GM18861 (cell line): Measurements from ENCODE around the gene PANK4.
"Not testable (repeated sequence)": the region's sequence is repeated elsewhere in the genome, so short reads cannot be mapped to it uniquely, and the experiment has no call there.

Experiments
- ATAC-seq: cut with Tn5 transposase; IDR thresholded peaks from one replicate; pipeline ENCODE4 v1.9.1; 2021; ENCODE audit not compliant: unreplicated experiment

PANK4 gene

DNA sequence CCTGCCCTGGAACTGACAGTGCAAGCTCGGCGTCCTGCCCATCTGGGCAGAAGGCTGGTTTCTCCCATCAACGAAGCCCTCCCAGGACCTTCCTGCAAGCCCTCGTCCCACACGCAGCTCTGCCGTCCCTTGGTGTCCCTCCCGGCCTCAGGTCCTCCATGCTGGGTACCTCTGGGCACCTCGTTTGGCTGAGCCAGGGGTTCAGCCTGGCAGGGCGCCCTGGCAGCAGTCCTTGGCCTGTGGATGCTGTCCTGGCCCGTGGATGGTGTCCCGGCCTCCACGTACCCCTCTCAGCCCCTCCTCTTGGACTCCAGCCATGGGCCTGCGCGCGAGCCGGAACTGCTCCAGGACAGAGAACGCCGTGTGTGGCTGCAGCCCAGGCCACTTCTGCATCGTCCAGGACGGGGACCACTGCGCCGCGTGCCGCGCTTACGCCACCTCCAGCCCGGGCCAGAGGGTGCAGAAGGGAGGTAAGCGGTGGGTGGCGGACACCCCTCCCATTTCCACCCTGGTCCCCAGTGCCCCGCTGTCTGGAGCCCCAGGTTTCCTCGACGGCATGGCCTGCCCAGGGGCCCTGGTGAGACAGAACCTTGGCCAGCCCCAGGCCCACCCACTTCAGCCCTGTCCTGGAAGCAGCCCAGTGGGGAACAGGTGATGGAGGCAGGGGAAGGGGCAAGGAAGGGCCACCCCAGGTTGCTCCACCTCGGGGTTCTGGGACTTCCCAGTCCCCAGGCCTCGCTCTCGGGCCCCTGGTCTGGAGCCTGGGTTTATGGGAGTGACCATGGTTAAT, 33.3 kb upstream of the PANK4 start:
- no peak for ATAC-seq

DNA sequence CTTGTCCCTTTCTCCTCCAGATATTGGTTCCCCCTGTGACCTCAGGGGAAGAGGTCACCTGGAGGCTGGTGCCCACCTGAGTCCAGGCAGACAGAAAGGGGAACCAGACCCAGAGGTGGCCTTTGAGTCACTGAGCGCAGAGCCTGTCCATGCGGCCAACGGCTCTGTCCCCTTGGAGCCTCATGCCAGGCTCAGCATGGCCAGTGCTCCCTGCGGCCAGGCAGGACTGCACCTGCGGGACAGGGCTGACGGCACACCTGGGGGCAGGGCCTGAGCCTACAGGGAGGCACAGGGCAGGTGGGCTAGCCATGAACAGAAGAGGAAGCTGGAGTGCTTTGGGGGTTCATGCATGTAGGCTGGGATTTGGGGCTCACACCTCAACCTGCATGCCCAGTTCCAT, 32.5 kb upstream of the PANK4 start:
- ATAC-seq = no peak

DNA sequence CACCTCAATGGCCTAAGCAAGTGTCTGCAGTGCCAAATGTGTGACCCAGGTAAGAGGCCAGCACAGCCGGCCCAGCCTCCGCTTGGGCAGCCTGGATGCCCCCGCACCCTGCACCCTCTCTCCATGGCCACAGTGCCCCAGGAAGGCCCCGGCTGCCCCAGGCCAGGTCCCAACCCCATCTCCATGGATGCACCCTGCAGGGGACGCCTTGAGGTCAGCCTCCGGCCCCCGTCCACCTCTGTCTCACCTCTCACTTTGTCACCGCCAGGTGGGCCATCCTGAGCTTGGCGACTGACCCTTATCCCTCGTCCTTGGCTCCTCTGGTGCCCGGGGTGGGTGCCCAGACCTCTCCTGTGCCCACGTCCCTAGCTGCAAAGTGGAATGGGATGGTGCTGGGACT, 32.0 kb upstream of the PANK4 start:
- no peak for ATAC-seq

DNA sequence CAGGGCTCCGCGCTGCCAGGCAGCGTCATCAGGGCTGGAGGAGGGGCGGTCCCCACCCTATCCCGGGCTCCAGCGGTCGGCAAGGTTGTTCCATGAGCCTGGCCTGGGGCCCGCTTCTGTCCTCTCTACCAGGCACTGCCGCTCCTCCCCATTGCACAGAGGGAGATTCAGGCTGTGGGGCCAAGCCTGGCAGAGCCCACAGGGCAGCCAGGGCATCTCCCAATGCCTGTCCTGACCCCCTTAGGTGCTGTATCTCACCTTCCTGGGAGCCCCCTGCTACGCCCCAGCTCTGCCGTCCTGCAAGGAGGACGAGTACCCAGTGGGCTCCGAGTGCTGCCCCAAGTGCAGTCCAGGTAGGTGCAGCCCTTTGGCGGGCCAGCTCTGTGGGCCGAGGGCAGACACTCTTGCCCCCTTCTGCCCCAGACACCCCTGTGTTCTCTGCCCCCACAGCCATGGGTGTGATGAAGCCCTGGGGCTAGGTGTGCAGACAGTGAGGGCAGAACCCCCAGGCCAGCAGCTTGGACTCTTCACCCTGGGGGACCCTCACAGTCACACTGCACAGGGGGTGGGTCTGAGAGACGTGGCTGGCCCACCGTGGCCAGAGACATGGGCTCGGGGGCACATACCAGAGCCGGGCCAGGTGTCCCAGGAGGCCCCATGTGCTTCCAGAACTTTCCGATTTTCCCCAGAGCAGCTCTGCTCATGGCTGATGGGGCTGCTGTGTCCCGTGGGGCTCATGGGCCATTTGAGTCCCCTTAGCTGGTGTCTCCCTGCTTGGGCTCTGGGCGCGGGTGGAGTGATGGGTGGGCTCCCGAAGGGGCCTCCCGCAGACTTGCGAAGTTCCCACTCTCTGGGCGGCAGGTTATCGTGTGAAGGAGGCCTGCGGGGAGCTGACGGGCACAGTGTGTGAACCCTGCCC, 31.3 kb upstream of the PANK4 start:
- ATAC-seq = no peak

DNA sequence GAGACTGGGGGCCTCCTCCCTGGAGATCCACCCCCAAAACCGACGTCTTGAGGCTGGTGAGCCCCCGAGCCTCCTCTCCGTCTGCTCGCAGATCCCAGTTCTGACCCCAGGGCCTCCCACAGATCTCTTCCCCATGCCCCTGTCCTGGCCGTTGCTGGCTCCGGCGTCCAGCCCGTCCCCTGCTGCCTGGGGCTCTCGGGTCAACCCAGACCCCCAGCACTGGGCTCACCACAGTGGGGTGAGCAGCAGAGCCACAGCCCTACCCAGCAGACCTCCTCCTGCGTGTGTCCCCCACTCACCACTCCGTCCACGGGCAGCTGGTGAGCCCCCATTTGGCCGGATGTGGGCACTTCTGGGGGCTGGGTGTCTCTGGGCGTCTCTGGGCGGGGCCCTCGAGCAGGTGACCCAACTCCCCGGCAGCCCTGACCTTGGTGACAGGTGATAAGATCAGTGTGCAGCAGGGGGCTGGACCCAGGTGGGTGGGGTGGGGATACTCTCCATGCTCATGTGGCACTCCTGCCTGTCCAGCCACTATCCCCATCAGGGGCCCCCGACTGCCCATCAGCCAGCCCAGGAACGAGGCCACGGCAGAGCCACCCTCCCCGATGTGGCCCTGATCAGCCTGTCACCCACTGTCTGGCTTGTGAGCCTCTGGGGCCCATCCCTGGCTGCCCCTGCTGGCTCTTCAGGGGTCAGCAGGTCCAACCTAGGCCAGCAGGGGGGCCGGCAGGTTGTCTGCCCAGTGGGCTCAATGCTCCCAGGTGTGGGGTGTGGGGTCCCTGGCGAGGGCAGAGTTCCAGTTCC, 30.5 kb upstream of the PANK4 start:
- no peak for ATAC-seq

DNA sequence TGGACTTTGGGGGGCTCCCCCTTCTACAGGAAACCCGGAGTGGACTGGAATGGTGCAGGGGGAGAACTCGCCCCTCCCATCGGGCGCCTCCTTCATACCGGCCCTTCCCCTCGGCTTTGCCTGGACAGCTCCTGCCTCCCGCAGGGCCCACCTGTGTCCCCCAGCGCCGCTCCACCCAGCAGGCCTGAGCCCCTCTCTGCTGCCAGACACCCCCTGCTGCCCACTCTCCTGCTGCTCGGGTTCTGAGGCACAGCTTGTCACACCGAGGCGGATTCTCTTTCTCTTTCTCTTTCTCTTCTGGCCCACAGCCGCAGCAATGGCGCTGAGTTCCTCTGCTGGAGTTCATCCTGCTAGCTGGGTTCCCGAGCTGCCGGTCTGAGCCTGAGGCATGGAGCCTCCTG, 29.9 kb upstream of the PANK4 start, which contains the start of gene TNFRSF14:
Gene TNFRSF14 (plus strand): TSS at position 95 of the 401 bp plus-strand sequence. CDS start 294 bp downstream, at position 389.
- ATAC-seq = peak; percentile 22

DNA sequence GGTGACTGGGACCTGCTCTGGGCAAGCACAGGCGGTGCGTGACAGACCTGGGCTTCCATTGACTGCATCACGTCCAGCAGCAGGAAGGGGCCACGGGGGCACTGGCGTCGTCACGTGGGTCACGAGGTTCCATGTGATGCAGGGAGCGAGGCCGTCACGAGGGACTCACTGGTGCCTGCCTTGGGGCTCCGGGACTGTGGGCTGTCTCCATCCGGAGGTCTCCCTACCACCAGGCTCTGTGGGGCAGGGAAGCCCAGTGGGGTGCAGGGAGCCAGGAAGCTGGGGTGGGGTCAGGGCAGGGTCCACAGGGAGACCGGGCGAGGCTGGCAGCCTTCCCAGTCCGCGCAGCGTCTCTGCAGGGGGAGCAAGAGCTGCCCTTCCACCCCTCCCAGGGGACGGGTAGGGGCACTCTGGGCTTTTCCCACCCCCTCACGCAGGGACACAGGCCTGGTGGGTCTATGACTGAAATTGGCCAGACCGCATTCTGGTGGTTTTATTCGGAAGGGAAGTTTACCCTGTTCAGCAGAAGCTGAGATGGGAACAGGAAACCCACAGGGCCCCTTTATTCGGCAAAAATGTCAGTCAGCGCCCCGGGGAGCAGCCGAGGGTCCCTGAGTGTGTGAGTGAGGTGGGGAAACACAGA, 29.4 kb upstream of the PANK4 start:
- ATAC-seq = peak; percentile 31

DNA sequence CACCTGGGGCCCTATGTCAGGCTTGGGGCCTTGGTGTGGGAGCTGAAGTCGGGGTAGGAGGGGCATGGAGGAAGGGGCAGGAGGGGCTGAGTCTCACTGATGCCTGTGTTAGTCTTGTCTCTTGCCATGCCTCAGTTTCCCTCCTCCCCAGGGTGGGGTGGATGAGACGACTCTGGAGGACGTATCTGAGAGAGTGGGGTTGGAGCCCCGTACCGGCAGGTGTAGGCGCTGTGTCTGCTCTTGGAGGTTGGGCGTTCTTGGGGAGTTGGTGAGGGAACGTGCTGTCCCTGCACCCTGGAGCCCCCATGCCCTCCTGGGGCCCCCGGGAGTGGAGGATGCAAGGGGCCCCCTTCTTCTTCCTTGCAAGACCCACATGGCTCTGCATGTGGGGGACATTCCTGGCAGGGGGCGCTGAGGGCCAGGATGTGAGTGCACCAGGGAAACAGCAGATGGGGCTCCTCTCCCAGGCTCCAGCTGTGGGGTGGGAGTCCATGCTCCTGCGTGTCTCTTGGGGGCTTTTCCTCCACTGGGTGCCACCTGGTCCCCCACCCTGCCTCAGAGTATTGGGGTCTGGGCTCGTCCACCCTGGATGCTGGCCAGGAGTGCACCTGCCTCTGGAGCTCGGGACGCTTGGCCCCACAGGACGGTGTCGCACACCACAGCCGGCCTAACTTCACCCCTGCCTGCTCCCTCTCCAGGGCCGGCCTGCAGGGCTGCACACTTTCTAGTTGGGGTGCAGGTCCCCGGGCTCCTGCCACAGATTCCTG, 28.4 kb upstream of the PANK4 start:
- no peak for ATAC-seq

DNA sequence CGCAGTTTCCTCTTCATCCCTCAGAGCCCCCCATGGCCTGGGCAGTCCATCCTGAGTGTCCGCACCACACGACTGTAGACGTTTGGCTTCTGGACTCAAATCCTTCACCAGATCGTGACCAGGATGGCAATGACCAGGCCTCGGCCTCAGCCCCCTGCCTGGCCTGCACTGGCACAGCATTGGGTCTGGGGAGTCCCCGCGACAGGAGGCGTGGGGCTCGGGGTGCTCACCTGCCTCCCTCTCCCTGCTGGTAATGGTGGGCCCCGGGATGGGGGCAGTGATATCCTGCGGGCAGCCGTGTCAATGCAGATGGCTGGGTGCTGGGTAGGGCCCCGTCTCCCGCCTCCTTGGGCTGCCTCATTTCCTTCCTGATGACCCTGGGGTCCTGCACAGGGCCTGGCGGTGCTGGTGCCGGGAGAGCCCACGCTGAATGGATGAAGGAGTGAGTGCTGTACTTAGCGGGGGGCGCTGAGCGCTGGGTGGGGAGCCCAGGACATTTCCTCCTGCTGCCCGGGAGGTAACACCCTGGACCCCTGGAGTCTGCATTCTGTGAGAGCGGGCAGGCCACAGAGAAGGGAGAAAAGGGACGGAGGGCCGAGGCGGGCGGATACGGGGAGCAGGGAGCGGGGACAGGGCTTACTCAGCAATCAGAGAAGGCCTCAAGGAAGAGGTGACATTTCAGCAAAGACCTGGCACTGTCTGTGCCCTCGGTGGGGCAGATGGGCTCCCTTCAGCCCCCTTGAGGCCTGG, 27.6 kb upstream of the PANK4 start:
- ATAC-seq = no peak

DNA sequence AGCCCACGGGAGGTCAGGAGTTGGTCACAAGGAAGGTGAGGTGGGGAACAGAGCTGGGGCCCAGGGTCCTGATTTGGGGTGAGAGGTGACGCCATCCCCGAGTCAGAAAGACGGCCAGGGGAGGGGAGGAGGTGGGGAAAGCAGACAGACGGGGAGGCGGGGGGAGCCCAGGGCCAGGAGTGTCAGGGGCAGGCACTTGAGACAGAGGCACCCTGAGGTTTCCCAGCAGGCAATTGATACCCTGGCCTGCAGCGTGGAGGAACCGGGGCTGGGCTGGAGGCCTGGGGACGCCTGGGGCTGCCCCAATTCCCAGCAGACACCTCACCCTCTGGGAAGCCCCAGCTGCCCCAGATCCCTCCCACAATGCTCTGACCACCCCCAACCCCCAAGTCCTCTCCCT, 26.7 kb upstream of the PANK4 start:
- ATAC-seq = not testable (repeated sequence)

DNA sequence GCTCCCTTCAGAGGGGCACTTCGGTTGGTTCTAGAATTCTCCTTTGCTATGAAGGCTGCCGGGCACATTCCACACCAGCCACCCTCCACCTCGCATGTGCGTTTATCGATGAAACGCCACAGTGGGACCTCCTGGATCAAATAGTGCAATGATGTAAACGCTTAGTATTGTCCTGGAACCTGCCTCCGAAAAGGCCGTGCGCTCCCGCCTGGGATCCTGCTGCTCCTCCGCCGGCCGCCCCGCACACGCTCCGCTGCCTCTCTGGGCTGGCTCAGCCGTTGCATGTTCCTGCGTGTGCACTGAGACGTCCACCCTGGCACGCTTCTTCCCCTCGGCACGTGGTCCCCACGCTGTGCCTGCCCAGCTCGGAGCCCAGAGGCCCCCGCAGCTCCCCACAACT, 25.8 kb upstream of the PANK4 start:
- ATAC-seq = no peak

DNA sequence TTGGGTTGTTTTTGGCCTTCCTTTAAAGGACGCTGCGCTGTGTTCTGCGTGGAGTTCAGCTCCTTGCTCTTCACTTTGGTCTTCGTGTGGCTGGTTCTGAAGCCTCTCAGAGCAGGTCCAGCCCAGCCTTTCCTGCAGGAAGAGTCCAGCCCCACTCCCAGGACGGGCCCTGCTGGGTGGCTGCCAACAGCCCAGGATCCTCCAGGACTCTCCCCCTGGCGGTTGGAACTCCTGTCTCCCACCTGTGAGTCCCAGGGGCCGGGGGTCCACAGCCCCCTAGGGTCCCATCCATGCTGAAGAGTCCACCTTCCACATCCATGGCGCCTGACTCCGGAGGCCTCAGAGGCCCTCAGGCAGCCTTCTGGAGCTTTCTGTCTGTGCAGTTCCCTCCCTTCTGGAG, 25.1 kb upstream of the PANK4 start:
- ATAC-seq = not testable (repeated sequence)

DNA sequence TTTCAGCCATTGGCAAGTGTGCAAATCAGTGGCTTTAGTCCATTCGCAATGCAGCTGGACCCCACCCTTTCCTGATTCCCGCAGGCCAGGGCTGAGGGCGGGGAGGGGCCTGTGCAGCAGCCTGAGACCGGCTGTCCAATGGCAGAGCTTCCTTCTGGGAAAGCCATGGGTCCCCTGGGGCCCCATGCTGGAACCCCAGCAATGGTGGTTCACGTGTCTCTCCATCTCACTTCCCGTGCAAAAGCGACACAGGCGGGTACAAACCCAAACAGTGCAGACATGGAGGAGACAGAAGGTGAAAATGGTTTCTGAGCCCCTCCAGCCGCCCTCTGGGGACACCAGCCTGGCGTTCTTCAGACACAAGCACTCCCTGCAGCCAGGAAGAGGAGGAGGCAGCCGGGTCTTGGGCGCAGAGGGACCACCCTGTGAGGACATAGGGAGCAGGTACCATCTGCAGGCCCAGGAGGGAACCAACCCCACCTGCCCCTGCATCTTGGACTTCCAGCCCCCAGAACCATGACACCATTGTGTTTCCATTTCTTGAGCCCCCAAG, 24.0 kb upstream of the PANK4 start:
- not testable (repeated sequence) for ATAC-seq

DNA sequence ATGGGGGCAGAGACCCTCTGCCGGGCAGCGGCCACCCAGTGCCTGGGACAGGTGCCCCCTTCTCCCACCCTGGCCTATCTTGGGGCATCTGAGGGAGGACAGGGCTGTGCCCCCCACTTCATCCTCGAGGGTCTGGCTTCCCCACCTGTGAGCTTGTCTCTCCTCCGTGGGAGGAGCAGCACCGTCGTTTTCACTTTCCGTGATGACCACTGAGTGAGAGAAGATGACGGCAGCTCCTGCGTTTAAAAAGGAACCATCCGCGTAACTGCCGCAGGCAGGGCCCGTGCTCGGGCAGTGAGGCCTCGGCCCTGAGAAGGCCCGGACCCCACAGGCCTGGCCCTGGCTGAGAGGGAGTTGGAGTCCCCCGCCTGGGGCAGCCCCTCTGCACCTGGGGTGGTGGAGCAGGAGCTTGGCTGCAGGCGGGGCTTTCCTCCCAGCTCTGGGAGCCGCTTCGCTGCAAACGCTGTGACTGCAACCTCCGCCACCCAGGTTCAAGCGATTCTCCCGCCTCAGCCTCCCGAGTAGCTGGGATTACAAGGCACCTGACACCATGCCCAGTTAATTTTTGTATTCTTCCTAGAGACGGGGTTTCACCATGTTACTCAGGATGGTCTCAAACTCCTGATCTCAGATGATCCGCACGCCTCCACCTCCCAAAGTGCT, 23.1 kb upstream of the PANK4 start:
- ATAC-seq = not testable (repeated sequence)

DNA sequence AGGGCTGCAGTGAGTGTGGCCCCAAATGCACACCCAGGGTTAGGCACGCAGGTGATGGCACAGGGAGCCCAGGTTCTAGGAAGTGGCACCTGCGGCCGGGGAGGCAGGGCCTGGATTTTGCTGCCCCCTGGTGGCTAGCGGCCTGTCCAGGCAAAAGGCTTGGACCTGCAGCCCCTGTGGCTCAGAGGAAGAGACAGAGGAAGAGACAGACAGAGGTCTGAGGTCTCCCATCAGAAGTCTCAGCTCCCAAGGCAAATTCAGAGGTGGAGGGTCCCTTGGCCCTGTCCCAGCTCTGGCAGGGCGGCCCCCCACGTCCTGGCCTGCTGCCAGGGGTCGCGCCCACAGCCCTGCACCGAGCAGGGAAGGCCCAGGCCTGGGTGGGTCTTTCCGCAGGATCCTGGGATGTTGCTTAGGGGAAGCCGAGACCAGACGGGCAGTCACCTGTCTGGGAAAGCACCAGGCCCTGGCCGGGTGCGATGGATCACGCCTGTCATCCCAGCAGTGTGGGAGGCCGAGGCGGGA, 21.7 kb upstream of the PANK4 start:
- ATAC-seq = peak; percentile 14

DNA sequence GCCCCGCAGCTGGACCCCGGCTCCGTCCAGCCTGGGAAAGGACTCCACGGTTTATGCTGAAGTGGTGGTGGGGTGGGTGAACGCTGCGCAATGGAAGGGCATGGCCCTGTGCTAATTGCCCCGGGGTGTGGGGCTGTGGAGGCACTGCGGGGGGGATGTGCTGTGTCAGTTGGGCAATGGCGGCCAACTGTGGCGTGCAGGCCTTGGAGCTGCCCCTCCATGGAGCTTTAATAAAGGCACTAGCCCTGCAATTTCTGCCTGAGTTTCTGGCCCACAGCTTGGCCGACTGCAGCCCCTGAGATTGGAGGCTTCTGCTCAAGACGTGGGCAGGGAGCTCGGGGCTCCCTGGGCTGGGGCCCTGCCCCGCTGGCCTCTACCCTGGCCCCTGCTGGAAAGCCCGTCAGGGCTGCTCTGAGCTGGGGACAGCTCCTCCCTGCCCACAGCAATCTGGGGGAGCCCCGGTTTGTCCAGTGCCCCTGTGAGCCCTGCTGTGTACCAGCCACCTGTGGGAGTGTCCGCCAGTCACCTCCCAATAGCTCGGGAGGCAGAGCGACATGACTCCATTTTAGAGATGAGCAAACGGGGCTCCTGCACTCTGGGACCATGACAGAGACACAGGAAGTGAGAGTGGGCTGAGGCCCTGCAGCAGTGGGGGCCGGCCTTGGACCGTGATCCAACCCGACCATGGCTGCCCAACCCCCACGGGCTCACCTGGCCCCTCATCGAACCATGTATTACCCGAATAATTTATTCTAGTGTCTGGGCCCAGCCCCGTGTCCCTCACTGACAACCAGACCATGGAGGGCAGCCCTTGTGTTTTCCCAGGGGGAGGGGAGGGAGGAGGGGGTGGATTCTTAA, 21.0 kb upstream of the PANK4 start:
- no peak for ATAC-seq

DNA sequence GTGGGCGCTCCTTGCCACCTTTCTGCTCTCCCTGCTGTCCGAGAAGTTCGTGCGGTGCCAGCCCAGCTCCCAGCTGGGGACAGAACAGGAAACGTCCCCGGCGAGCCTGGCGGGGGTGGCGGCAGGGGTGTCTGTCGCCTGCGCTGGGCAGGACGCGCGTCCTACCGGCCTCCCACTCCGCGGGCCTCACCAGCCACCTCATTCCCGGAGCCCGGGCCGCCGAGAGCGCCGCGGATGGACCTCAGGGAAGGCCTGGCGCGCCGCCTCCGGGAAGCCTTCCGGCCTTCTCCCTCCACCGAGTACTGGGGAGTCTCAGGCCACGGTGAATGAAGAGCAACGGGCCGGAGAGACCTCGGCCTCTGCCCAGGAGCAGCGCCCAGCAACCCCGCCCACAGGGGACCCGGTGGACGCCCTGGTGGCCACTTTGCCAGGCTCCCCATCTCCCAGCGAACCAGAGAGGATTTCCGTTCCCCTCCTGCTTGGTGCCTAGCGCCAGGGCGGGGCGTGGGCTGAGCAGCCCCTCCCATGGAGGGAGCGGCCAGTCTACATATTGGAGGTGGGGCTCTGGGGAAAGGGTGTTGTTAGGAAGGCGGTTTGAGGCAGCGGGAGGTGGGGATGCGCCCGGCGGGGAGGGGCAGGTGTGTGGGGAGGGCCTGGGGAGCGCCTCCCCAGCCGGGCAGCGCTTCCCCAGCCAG, 20.3 kb upstream of the PANK4 start:
- peak; percentile 21 for ATAC-seq
